Endodermal cell (in vitro differentiated cells): Measurements from ENCODE around the gene HES7. TPM values are rescaled to one million over a fixed set of nuclear protein-coding genes. Genes with fewer than 3 reads are reported as not detected.

Source experiments
- DNase-seq: peaks from one replicate; pipeline ENCODE4 v3.0.0-alpha.2; 2017
- H3K27ac ChIP-seq: 2 replicates; pipeline ENCODE4 v1.5.1; 2013; ENCODE audit warnings: mild to moderate bottlenecking, low read depth, low read length, moderate library complexity
- H3K27me3 ChIP-seq: 2 replicates; pipeline ENCODE4 v1.6.1; 2013; ENCODE audit warnings: mild to moderate bottlenecking, low read length, moderate library complexity; ENCODE audit not compliant: insufficient read depth, control insufficient read depth, poor library complexity, severe bottlenecking
- H3K36me3 ChIP-seq: 2 replicates; pipeline ENCODE4 v1.7.0; 2013; ENCODE audit warnings: mild to moderate bottlenecking, low read length, moderate library complexity; ENCODE audit not compliant: control insufficient read depth, insufficient read depth
- H3K4me1 ChIP-seq: one replicate; pipeline ENCODE4 v1.7.0; 2013; ENCODE audit warnings: low read length; ENCODE audit not compliant: control insufficient read depth, insufficient read depth
- H3K4me3 ChIP-seq: 2 replicates; pipeline ENCODE4 v1.5.1; 2013; ENCODE audit warnings: mild to moderate bottlenecking, low read length, moderate library complexity
- H3K9ac ChIP-seq: 2 replicates; pipeline ENCODE4 v1.6.1; 2013; ENCODE audit warnings: mild to moderate bottlenecking, low read length, moderate library complexity; ENCODE audit not compliant: poor library complexity, severe bottlenecking; ENCODE audit errors: extremely low read depth
- H3K9me3 ChIP-seq: 2 replicates; pipeline ENCODE4 v1.6.1; 2013; ENCODE audit warnings: mild to moderate bottlenecking, low read length, moderate library complexity; ENCODE audit not compliant: control insufficient read depth
- H3K27ac Mint-ChIP-seq: 2 replicates; pipeline ENCODE4 v1.8.0; 2020; ENCODE audit warnings: mixed read lengths
- H3K27me3 Mint-ChIP-seq: 2 replicates; pipeline ENCODE4 v1.8.0; 2021; ENCODE audit warnings: mild to moderate bottlenecking, mixed read lengths; ENCODE audit not compliant: insufficient read depth
- H3K36me3 Mint-ChIP-seq: 2 replicates; pipeline ENCODE4 v1.8.0; 2020; ENCODE audit warnings: low read depth, mixed read lengths
- H3K4me1 Mint-ChIP-seq: 2 replicates; pipeline ENCODE4 v1.8.0; 2020; ENCODE audit warnings: mixed read lengths
- H3K4me3 Mint-ChIP-seq: 2 replicates; pipeline ENCODE4 v1.8.0; 2020; ENCODE audit warnings: mild to moderate bottlenecking, moderate library complexity, mixed read lengths
- H3K9me3 Mint-ChIP-seq: 2 replicates; pipeline ENCODE4 v1.8.0; 2020; ENCODE audit warnings: mild to moderate bottlenecking, mixed read lengths
- CTCF ChIP-seq: fragments of 200-600 bp; sonication (generic); conservative IDR thresholded peaks from 2 replicates; pipeline ENCODE4 v1.5.0; 2021; ENCODE audit warnings: antibody characterized with exemption, mild to moderate bottlenecking
- WGBS, 2 experiments: methylation state at CpG; one replicate each; pipeline versions ENCODE4 v1.1.5 to v1.1.7; 2013; ENCODE audit warnings: missing lambda C conversion rate in 2 of 2, mixed read lengths in 1 of 2; ENCODE audit not compliant: insufficient coverage in 1 of 2, insufficient read length in 1 of 2; 5-methylcytosine and 5-hydroxymethylcytosine counted together
- total RNA-seq, 2 donors: library from RNA; stranded (reverse); fragmentation: NEBNext Ultra II Directional in 1 of 2; extraction: Animal tissue kit (Norgen Biotek cat#: 25700) in 1 of 2; gene quantifications; 2 replicates in 1 of 2; 3 replicates in 1 of 2; pipeline ENCODE4 v1.2.1, GENCODE V29; 2021

HES7 gene
- total RNA-seq, 2 donors from 2014 or later = 0.40 to 2.2 TPM

GRCh38 chr17:8087952-8088230 is 36.0 kb downstream of the HES7 start:
- peaks cover 75% of the 10 kb centered on the region for H3K27me3 Mint-ChIP-seq

GRCh38 chr17:8087075-8087951 is 36.6 kb downstream of the HES7 start, which contains the start of gene ALOX12B:
Gene ALOX12B, minus strand, starts transcription at chr17:8087716. Its CDS starts 274 bp downstream, at chr17:8087442.
- Mint-ChIP-seq H3K36me3 (no peaks in the 10 kb centered on the region), H3K9me3 (no peaks in the 10 kb centered on the region)

More at GRCh38 chr17:8087952-8088230, 36.0 kb downstream of the HES7 start:
- Mint-ChIP-seq H3K9me3 (no peaks in the 10 kb centered on the region), H3K4me1 (no peaks in the 10 kb centered on the region), H3K27ac (no peak overlapping the region), H3K36me3 (no peaks in the 10 kb centered on the region), H3K4me3 (no peak overlapping the region)
- TF ChIP-seq CTCF = no peak
- Histone ChIP-seq H3K36me3 (no peaks in the 10 kb centered on the region), H3K27ac (no peak overlapping the region), H3K9me3 (no peaks in the 10 kb centered on the region), H3K27me3 (peaks cover 28% of the 10 kb centered on the region), H3K9ac (no peak overlapping the region), H3K4me3 (no peak overlapping the region), H3K4me1 (no peaks in the 10 kb centered on the region)
- WGBS, 2 experiments = 84 to 86% methylated on average over 3 to 5 of the region's 5 CpGs
- DNase-seq = no peak

GRCh38 chr17:8084250-8084649 is 39.7 kb downstream of the HES7 start:
- H3K36me3 ChIP-seq = no peaks in the 10 kb centered on the region
- Mint-ChIP-seq H3K27ac (no peak overlapping the region), H3K27me3 (peaks cover 77% of the 10 kb centered on the region), H3K9me3 (no peaks in the 10 kb centered on the region), H3K36me3 (no peaks in the 10 kb centered on the region), H3K4me1 (peaks cover 4% of the 10 kb centered on the region), H3K4me3 (no peak overlapping the region)
- no peak for DNase-seq
- H3K9ac ChIP-seq = no peak overlapping the region
- no peak overlapping the region for H3K27ac ChIP-seq
- no peaks in the 10 kb centered on the region for H3K4me1 ChIP-seq
- no peaks in the 10 kb centered on the region for H3K9me3 ChIP-seq
- peaks cover 48% of the 10 kb centered on the region for H3K27me3 ChIP-seq
- 90 to 98% methylated on average over 5 to 6 of the region's 6 CpGs for WGBS, 2 experiments
- no peak for TF ChIP-seq CTCF
- H3K4me3 ChIP-seq = no peak overlapping the region

More at GRCh38 chr17:8087075-8087951, 36.6 kb downstream of the HES7 start, which contains the start of gene ALOX12B:
- Histone ChIP-seq H3K9ac (no peak within 1 kb of the TSS), H3K36me3 (no peaks in the 10 kb centered on the region), H3K27me3 (peaks cover 24% of the 10 kb centered on the region), H3K27ac (no peak within 1 kb of the TSS), H3K9me3 (no peaks in the 10 kb centered on the region), H3K4me1 (no peaks in the 10 kb centered on the region), H3K4me3 (no peak within 1 kb of the TSS)
- 94 to 98% methylated on average over 8 to 20 of the region's 20 CpGs for WGBS, 2 experiments
- no peak for DNase-seq
- Mint-ChIP-seq H3K27me3 (peaks cover 75% of the 10 kb centered on the region), H3K4me1 (no peaks in the 10 kb centered on the region), H3K4me3 (no peak within 1 kb of the TSS), H3K27ac (no peak within 1 kb of the TSS)
- TF ChIP-seq CTCF = no peak
